ENCODE results near the gene BCL6B.
"Not testable (repeated sequence)": the region's sequence is repeated elsewhere in the genome, so short reads cannot be mapped to it uniquely, and the experiment has no call there.

The BCL6B gene

GRCh38 chr17:7045492-7046126 is 22.8 kb downstream of the BCL6B start:
- no peak overlapping the region for H3K27ac ChIP-seq (ENCODE audit: low read length)
- H3K36me3 ChIP-seq (ENCODE audit: control insufficient read depth in 2 of 2, insufficient read depth in 2 of 2, low read length in 2 of 2) = no peaks in the 10 kb centered on the region
- peak overlapping the region; percentile 61 to 81 for H3K4me3 ChIP-seq (ENCODE audit: low read length in 2 of 2)
- H3K9me3 ChIP-seq (ENCODE audit: control insufficient read depth in 2 of 2, low read length in 2 of 2) = no peaks in the 10 kb centered on the region
- no peak overlapping the region for H3K9ac ChIP-seq (ENCODE audit: low read length in 2 of 2)
- peaks cover 22% of the 10 kb centered on the region for H3K4me1 ChIP-seq (ENCODE audit: control insufficient read depth, insufficient read depth, low read length)
- peaks cover 27 to 29% of the 10 kb centered on the region in 2 donors for H3K27me3 ChIP-seq (ENCODE audit: control insufficient read depth in 1 of 2, insufficient read depth in 2 of 2, low read length in 2 of 2)

GRCh38 chr17:7046127-7046724 is 23.4 kb downstream of the BCL6B start:
- Histone ChIP-seq H3K4me3 (ENCODE audit: low read length in 2 of 2) (peak overlapping the region; percentile 61 to 81), H3K27ac (ENCODE audit: low read length) (peak overlapping the region; percentile 46), H3K4me1 (ENCODE audit: control insufficient read depth, insufficient read depth, low read length) (peaks cover 22% of the 10 kb centered on the region), H3K9me3 (ENCODE audit: control insufficient read depth in 2 of 2, low read length in 2 of 2) (no peaks in the 10 kb centered on the region), H3K27me3 (ENCODE audit: control insufficient read depth in 1 of 2, insufficient read depth in 2 of 2, low read length in 2 of 2) (peaks cover 27% of the 10 kb centered on the region in 2 donors), H3K36me3 (ENCODE audit: control insufficient read depth in 2 of 2, insufficient read depth in 2 of 2, low read length in 2 of 2) (no peaks in the 10 kb centered on the region), H3K9ac (ENCODE audit: low read length in 2 of 2) (peak overlapping the region; percentile 42 to 53)

- H3K36me3 ChIP-seq (ENCODE audit: control insufficient read depth in 2 of 2, insufficient read depth in 2 of 2, low read length in 2 of 2) = not testable (repeated sequence)
- H3K4me3 ChIP-seq (ENCODE audit: low read length in 2 of 2) = peak overlapping the region; percentile 61 to 81
Observed at GRCh38 chr17:7046725-7047397, 24.0 kb downstream of the BCL6B start.

GRCh38 chr17:7047566-7047965 is 24.7 kb downstream of the BCL6B start:
- Histone ChIP-seq H3K4me3 (ENCODE audit: low read length in 2 of 2) (no peak overlapping the region), H3K9ac (ENCODE audit: low read length in 2 of 2) (peak overlapping the region in 1 of 2 donors; percentile 53), H3K9me3 (ENCODE audit: control insufficient read depth in 2 of 2, low read length in 2 of 2) (no peaks in the 10 kb centered on the region), H3K27ac (ENCODE audit: low read length) (no peak overlapping the region), H3K27me3 (ENCODE audit: control insufficient read depth in 1 of 2, insufficient read depth in 2 of 2, low read length in 2 of 2) (peaks cover 19 to 21% of the 10 kb centered on the region in 2 donors), H3K4me1 (ENCODE audit: control insufficient read depth, insufficient read depth, low read length) (peaks cover 22% of the 10 kb centered on the region), H3K36me3 (ENCODE audit: control insufficient read depth in 2 of 2, insufficient read depth in 2 of 2, low read length in 2 of 2) (no peaks in the 10 kb centered on the region)

More at GRCh38 chr17:7046725-7047397, 24.0 kb downstream of the BCL6B start:
- Histone ChIP-seq H3K27ac (ENCODE audit: low read length) (peak overlapping the region; percentile 46), H3K4me1 (ENCODE audit: control insufficient read depth, insufficient read depth, low read length) (peaks cover 22% of the 10 kb centered on the region), H3K27me3 (ENCODE audit: control insufficient read depth in 1 of 2, insufficient read depth in 2 of 2, low read length in 2 of 2) (peaks cover 24 to 26% of the 10 kb centered on the region in 2 donors), H3K9ac (ENCODE audit: low read length in 2 of 2) (peak overlapping the region; percentile 42 to 53)
- not testable (repeated sequence) for H3K9me3 ChIP-seq (ENCODE audit: control insufficient read depth in 2 of 2, low read length in 2 of 2)

- Histone ChIP-seq H3K4me1 (ENCODE audit: control insufficient read depth, insufficient read depth, low read length) (peaks cover 10% of the 10 kb centered on the region), H3K27me3 (ENCODE audit: control insufficient read depth in 1 of 2, insufficient read depth in 2 of 2, low read length in 2 of 2) (peaks cover 5 to 7% of the 10 kb centered on the region in 2 donors), H3K9ac (ENCODE audit: low read length in 2 of 2) (no peak overlapping the region), H3K36me3 (ENCODE audit: control insufficient read depth in 2 of 2, insufficient read depth in 2 of 2, low read length in 2 of 2) (no peaks in the 10 kb centered on the region), H3K4me3 (ENCODE audit: low read length in 2 of 2) (no peak overlapping the region), H3K9me3 (ENCODE audit: control insufficient read depth in 2 of 2, low read length in 2 of 2) (no peaks in the 10 kb centered on the region), H3K27ac (ENCODE audit: low read length) (no peak overlapping the region)
Observed at GRCh38 chr17:7048968-7049367, 26.1 kb downstream of the BCL6B start.

GRCh38 chr17:7050583-7050982 is 27.7 kb downstream of the BCL6B start:
- H3K4me1 ChIP-seq (ENCODE audit: control insufficient read depth, insufficient read depth, low read length) = peaks cover 10% of the 10 kb centered on the region
- not testable (repeated sequence) for H3K27ac ChIP-seq (ENCODE audit: low read length); H3K9ac ChIP-seq (ENCODE audit: low read length in 2 of 2); H3K4me3 ChIP-seq (ENCODE audit: low read length in 2 of 2); H3K36me3 ChIP-seq (ENCODE audit: control insufficient read depth in 2 of 2, insufficient read depth in 2 of 2, low read length in 2 of 2); H3K27me3 ChIP-seq (ENCODE audit: control insufficient read depth in 1 of 2, insufficient read depth in 2 of 2, low read length in 2 of 2); H3K9me3 ChIP-seq (ENCODE audit: control insufficient read depth in 2 of 2, low read length in 2 of 2)

- H3K4me1 ChIP-seq (ENCODE audit: control insufficient read depth, insufficient read depth, low read length) = no peaks in the 10 kb centered on the region
- H3K36me3 ChIP-seq (ENCODE audit: control insufficient read depth in 2 of 2, insufficient read depth in 2 of 2, low read length in 2 of 2) = no peaks in the 10 kb centered on the region
- no peaks in the 10 kb centered on the region for H3K9me3 ChIP-seq (ENCODE audit: control insufficient read depth in 2 of 2, low read length in 2 of 2)
- no peak overlapping the region for H3K9ac ChIP-seq (ENCODE audit: low read length in 2 of 2)
- H3K27ac ChIP-seq (ENCODE audit: low read length) = no peak overlapping the region
- H3K4me3 ChIP-seq (ENCODE audit: low read length in 2 of 2) = no peak overlapping the region
- H3K27me3 ChIP-seq (ENCODE audit: control insufficient read depth in 1 of 2, insufficient read depth in 2 of 2, low read length in 2 of 2) = peaks cover 3% of the 10 kb centered on the region in 2 donors
Observed at GRCh38 chr17:7056386-7056785, 33.5 kb downstream of the BCL6B start.

- no peak overlapping the region for H3K27ac ChIP-seq (ENCODE audit: low read length)
- H3K4me1 ChIP-seq (ENCODE audit: control insufficient read depth, insufficient read depth, low read length) = no peaks in the 10 kb centered on the region
- H3K9me3 ChIP-seq (ENCODE audit: control insufficient read depth in 2 of 2, low read length in 2 of 2) = no peaks in the 10 kb centered on the region
- no peak overlapping the region for H3K4me3 ChIP-seq (ENCODE audit: low read length in 2 of 2)
- H3K27me3 ChIP-seq (ENCODE audit: control insufficient read depth in 1 of 2, insufficient read depth in 2 of 2, low read length in 2 of 2) = peaks cover 3% of the 10 kb centered on the region in 2 donors
- no peaks in the 10 kb centered on the region for H3K36me3 ChIP-seq (ENCODE audit: control insufficient read depth in 2 of 2, insufficient read depth in 2 of 2, low read length in 2 of 2)
- H3K9ac ChIP-seq (ENCODE audit: low read length in 2 of 2) = no peak overlapping the region
Observed at GRCh38 chr17:7058831-7059447, 36.1 kb downstream of the BCL6B start.

- no peak overlapping the region for H3K4me3 ChIP-seq (ENCODE audit: low read length in 2 of 2)
- no peaks in the 10 kb centered on the region for H3K36me3 ChIP-seq (ENCODE audit: control insufficient read depth in 2 of 2, insufficient read depth in 2 of 2, low read length in 2 of 2)
- H3K4me1 ChIP-seq (ENCODE audit: control insufficient read depth, insufficient read depth, low read length) = no peaks in the 10 kb centered on the region
- no peak overlapping the region for H3K27ac ChIP-seq (ENCODE audit: low read length)
- H3K27me3 ChIP-seq (ENCODE audit: control insufficient read depth in 1 of 2, insufficient read depth in 2 of 2, low read length in 2 of 2) = peaks cover 3 to 6% of the 10 kb centered on the region in 2 donors
- H3K9ac ChIP-seq (ENCODE audit: low read length in 2 of 2) = no peak overlapping the region
- H3K9me3 ChIP-seq (ENCODE audit: control insufficient read depth in 2 of 2, low read length in 2 of 2) = no peaks in the 10 kb centered on the region
Observed at GRCh38 chr17:7060165-7060891, 37.5 kb downstream of the BCL6B start.

- Histone ChIP-seq H3K9ac (ENCODE audit: low read length in 2 of 2) (no peak overlapping the region), H3K4me1 (ENCODE audit: control insufficient read depth, insufficient read depth, low read length) (no peaks in the 10 kb centered on the region), H3K9me3 (ENCODE audit: control insufficient read depth in 2 of 2, low read length in 2 of 2) (peaks cover 2 to 6% of the 10 kb centered on the region in 2 donors), H3K27ac (ENCODE audit: low read length) (no peak overlapping the region), H3K4me3 (ENCODE audit: low read length in 2 of 2) (no peak overlapping the region), H3K27me3 (ENCODE audit: control insufficient read depth in 1 of 2, insufficient read depth in 2 of 2, low read length in 2 of 2) (peaks cover 3 to 10% of the 10 kb centered on the region in 2 donors), H3K36me3 (ENCODE audit: control insufficient read depth in 2 of 2, insufficient read depth in 2 of 2, low read length in 2 of 2) (no peaks in the 10 kb centered on the region)
Observed at GRCh38 chr17:7063518-7064094, 40.8 kb downstream of the BCL6B start.

All from stomach smooth muscle (tissue), 2 donors.